ENCODE measurements around the gene EML4.

GRCh38 chr2:42225573-42225972, 56.4 kb downstream of the EML4 start:
- TF ChIP-seq CTCF (conservative IDR thresholded peaks at IDR 0.05; ENCODE audit: low read length) (no peak), EZH2phosphoT487 (IDR thresholded peaks at IDR 0.05; ENCODE audit: borderline replicate concordance, low read depth, low read length) (no peak)
